Renal cortex interstitium (tissue), 11 donors: ENCODE measurements around the gene SHROOM4. TPM values are rescaled to one million over a fixed set of nuclear protein-coding genes. Genes with fewer than 3 reads are reported as not detected.

ENCODE experiments used
- DNase-seq, 11 donors: peaks; one replicate each; pipeline ENCODE4 v3.0.0-alpha.2; 2013; ENCODE audit warnings: low read depth in 9 of 11, low spot score in 4 of 11; ENCODE audit errors: extremely low read depth in 1 of 11
- polyA plus RNA-seq, 3 donors: library from polyadenylated mRNA; unstranded; fragments of 120-200 nt; gene quantifications; one replicate each; pipeline ENCODE4 v1.2.1, GENCODE V29; 2013; ENCODE audit not compliant: insufficient read length in 3 of 3

SHROOM4 gene
- polyA plus RNA-seq, 3 donors: 17.4 to 23.1 (median 17.4) TPM

- no peak for DNase-seq
These were observed 246.4 kb downstream of the SHROOM4 start for GRCh38 chrX:50567636-50568035.

GRCh38 chrX:50565718-50566117 is 248.3 kb downstream of the SHROOM4 start:
- DNase-seq: no peak

Other genes starting within 250 kb of the SHROOM4 start
- gene BMP15, start 96.5 kb upstream of the SHROOM4 start, polyA plus RNA-seq: not detected